ENCODE results near the gene TBC1D8B.
"Not testable (repeated sequence)": the region's sequence is repeated elsewhere in the genome, so short reads cannot be mapped to it uniquely, and the experiment has no call there.

Gene TBC1D8B

GRCh38 chrX:106802388-106803275 lies at the start of gene TBC1D8B:
Gene TBC1D8B, plus strand, starts transcription at chrX:106802673. Its CDS starts 181 bp downstream, at chrX:106802854.
- peak; percentile 63 for DNase-seq (ENCODE audit: low read depth)

GRCh38 chrX:106769288-106769687 lies 33.2 kb upstream of the TBC1D8B start:
- DNase-seq (ENCODE audit: low read depth), result not testable (repeated sequence)

- DNase-seq (ENCODE audit: low read depth), result no peak
Measured at GRCh38 chrX:106774981-106775380, 27.5 kb upstream of the TBC1D8B start.

- no peak for DNase-seq (ENCODE audit: low read depth)
Measured at GRCh38 chrX:106780264-106780663, 22.2 kb upstream of the TBC1D8B start.

- DNase-seq (ENCODE audit: low read depth), result no peak
Measured at GRCh38 chrX:106780664-106781377, 21.7 kb upstream of the TBC1D8B start.

DNA sequence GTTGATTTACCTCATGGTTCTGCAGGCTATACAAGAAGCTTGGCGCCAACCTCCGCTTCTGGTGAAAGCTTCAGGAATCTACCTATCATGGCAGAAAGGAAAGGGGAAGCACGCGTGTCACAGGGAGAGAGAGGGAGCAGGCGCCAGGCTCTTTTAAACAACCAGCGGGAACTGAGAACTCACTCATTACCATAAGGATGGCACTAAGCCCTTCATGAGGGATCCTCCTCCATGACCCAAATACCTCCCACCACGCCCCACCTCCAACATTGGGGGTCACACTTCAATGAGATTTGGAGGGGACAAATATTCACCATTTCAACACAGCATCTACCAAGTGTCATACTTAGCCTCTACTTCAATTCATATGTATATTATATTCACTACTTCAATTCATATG lies 18.8 kb upstream of the TBC1D8B start:
- DNase-seq (ENCODE audit: low read depth), result no peak

GRCh38 chrX:106791495-106791894 lies 11.0 kb upstream of the TBC1D8B start:
- DNase-seq (ENCODE audit: low read depth), result no peak

GRCh38 chrX:106802063-106802387 lies 448 bp upstream of the TBC1D8B start:
- no peak for DNase-seq (ENCODE audit: low read depth)

DNA sequence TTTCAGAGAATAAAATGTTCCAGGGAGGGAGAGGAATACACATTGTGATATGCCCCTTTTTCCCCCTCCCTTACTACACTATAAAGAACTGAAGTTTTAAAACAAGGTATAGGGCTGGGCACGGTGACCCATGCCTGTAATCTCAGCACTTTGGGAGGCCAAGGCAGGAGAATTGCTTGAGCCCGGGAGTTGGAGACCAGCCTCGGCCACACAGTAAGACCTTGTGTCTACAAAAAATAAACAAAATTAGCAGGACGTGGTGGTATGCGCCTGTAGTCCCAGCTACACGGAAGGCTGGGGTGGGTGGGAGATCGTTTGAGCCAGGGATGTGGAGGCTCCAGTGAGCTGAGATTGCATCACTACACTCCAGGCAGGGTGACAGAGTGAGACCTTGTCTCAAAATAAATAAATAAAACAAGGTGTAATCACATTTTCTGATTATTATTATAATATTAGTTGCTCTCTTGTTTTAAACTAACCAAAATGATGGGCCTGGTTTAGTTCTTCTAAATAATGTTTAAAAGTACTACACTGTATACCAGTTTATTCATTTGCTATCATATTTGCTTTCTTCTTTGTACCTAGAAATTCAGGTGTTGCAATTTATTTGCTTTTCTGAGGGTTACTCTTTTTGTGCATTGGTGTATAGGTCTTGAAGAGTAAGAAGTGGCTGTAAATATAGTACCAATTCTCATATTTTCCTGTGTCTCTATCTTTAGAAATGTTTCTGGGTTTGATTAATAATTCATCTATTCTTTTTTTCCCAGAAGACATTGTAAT lies 8.8 kb downstream of the TBC1D8B start:
- no peak for DNase-seq (ENCODE audit: low read depth)

GRCh38 chrX:106812930-106813329 lies 10.5 kb downstream of the TBC1D8B start:
- DNase-seq (ENCODE audit: low read depth), result not testable (repeated sequence)

DNA sequence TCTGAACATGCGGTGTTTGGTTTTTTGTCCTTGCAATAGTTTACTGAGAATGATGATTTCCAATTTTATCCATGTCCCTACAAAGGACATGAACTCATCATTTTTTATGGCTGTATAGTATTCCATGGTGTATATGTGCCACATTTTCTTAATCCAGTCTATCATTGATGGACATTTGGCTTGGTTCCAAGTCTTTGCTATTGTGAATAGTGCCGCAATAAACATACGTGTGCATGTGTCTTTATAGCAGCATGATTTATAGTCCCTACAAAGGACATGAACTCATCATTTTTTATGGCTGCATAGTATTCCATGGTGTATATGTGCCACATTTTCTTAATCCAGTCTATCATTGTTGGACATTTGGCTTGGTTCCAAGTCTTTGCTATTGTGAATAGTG lies 11.6 kb downstream of the TBC1D8B start:
- not testable (repeated sequence) for DNase-seq (ENCODE audit: low read depth)

GRCh38 chrX:106862972-106863688 lies 60.7 kb downstream of the TBC1D8B start:
- DNase-seq (ENCODE audit: low read depth), result no peak

- DNase-seq (ENCODE audit: low read depth), result no peak
Measured at GRCh38 chrX:106863697-106864096, 61.2 kb downstream of the TBC1D8B start.

- not testable (repeated sequence) for DNase-seq (ENCODE audit: low read depth)
Measured at GRCh38 chrX:106872796-106873195, 70.3 kb downstream of the TBC1D8B start.

DNA sequence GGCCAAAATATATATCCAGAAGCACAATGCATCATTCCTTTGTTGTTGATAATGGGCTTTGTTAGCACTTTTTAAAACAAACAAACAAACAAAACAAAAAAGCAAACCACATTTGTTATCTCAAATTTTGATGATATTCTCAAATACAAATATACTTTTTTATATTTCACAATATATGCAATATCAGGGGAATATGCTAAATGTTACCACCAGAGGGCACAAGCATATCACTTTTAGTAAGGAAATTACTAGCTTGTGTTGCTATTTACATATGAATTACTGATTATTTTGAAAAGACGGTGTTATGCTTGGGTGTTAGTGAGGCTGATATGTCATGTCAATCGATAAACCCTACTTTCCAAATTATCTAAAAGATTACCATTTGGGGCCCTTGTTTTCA lies 71.6 kb downstream of the TBC1D8B start:
- no peak for DNase-seq (ENCODE audit: low read depth)

DNA sequence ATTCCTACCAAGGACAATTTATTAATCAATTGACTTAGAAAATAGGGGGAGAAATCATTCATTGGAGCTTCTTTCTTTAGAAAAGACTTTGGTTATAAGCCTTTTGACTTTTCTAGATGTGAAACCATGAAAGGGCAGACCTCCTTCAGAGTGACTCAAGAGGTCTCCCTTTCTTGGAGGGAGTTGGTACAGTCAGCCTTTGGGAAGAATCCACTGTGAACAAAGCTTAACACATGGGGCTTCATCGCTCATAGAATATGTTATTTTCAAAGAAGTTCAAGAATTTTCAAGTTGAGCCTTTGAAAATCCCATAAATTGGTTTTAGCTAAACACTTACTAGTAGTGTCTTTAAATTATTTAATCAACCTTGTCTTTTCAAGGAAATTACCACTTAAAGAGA lies 72.7 kb downstream of the TBC1D8B start:
- no peak for DNase-seq (ENCODE audit: low read depth)

- no peak for DNase-seq (ENCODE audit: low read depth)
Measured at GRCh38 chrX:106889468-106889867, 87.0 kb downstream of the TBC1D8B start.

DNA sequence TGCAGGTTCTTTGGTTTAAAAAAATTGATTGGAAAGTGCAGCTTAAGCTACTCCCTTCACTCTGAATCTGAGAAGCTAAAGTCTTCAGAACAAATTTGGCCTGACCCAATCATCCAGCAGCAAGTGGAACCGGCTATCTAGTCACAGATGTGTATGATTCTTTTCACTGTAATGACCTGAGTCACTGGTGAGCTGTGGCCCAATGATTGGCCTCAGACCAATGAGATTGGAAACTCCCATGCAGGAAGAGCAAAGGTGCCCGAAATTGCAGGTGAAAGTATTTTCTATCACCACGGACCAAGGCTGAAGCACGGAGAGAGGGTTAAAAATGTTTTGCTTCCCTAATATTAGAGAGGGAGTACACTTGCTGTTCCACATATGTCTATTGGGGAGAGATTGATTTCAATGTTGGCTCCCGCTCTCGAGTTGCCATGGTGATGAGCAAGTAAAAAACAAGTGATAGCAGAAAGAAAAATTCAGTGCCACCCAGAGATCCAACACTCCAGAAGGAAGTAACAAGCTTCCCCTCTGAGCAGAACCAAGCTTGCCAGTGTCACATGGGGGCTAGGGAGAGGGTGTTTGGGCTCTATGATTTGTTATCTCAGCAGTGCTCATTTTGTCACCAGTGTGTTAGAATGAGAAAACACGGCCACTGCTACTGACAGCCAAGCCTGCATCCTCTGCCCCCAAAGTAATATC lies 89.4 kb downstream of the TBC1D8B start:
- no peak for DNase-seq (ENCODE audit: low read depth)

DNA sequence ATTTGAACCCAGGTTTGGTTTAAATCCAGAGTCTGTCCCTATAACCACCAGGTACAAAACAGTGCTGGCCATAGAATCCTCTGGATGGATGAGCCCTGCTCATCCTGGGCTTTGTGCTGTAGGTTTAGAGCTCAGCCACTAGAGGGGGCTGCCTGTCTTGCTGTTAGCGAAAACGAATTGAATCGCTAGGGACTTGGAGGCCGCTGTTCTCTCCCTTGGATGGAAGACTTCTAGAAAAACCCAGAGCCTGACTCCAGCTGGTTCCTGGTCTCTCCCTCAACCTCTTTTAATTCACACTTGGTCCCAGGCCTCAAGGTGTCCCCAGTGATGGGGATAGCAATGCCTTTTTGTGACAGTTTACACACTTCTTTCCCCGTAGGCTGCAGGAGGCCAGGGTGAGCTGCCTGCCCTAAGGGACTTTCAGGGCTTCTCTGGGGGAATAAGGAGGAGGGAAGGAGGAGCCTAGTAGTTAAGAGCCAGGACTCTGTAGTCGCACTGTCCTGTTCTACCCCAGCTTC lies 92.0 kb downstream of the TBC1D8B start:
- no peak for DNase-seq (ENCODE audit: low read depth)

- DNase-seq (ENCODE audit: low read depth), result no peak
Measured at GRCh38 chrX:106894978-106895452, 92.5 kb downstream of the TBC1D8B start.

- DNase-seq (ENCODE audit: low read depth), result no peak
Measured at GRCh38 chrX:106897259-106897658, 94.8 kb downstream of the TBC1D8B start.
